Spleen (tissue), 7 donors: ENCODE measurements around the gene ZMYND15.

Experiments
- CTCF ChIP-seq, 11 experiments: fragments of 200-600 bp in 7 of 11; fragments of 450-650 bp in 4 of 11; sonication (generic) in 4 of 11; IDR thresholded peaks in 8 of 11; conservative IDR thresholded peaks in 3 of 11; 1 replicate in 7 of 11; 2 replicates in 4 of 11; pipeline versions ENCODE4 v1.4.0 to v1.8.0; 2016 to 2021; ENCODE audit warnings: antibody characterized with exemption in 11 of 11, inconsistent platforms in 4 of 11, mild to moderate bottlenecking in 1 of 11
- POLR2A ChIP-seq, 3 donors: fragments of 450-650 bp; IDR thresholded peaks; one replicate each; pipeline ENCODE4 v1.5.1; 2017; ENCODE audit warnings: antibody characterized with exemption in 3 of 3, mild to moderate bottlenecking in 1 of 3
- donor health status: DM: no; HTN: no; CAD: no; lungs with moderate emphysema.
- donor health status: DM: no; HTN: no; CAD: no.
- donor health status: DM: no; HTN: no; CAD: no.

GRCh38 chr17:4766201-4766600 lies 26.6 kb downstream of the ZMYND15 start:
- no peak for TF ChIP-seq CTCF (IDR thresholded peaks at IDR 0.05 in 8 of 11, conservative IDR thresholded peaks at IDR 0.05 in 3 of 11)
- TF ChIP-seq POLR2A (IDR thresholded peaks at IDR 0.05), result no peak
